ENCODE measurements around the gene DNLZ.

DNA sequence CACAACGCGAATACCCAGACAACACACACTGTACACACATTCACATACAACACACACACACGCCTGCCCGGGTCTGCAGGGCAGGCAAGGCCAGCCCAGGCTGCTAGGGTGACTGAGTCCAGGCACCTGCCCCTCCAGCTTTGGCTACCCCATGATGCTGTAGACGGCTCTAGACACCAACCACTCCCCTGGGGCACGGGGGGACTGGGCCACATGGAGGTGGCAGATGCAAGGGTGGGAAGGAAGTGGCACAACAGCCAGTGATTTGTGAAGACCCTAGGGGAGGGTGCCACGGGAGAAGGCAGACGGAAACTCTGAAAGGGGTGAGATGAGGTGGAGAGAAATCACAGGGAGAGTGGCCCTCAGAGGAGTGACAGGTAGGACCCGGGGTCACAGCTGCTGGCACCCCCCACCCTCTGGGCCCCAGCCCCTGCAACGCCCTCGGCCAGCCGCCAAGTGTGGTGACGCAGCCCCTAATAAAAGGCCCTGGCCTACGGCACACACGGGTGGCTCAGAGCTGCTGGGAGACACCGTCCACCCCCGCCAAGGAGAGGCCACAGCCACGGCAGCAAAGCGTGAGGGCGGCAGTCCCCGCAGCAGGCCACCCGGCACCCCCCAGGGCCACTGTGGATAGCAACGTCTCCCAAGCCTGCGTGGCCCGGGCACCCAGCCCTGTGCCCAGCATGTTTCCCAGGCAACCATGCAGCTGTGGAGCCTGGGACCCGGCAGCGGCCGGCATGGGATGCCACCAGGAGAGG, 53.1 kb downstream of the DNLZ start:
- TF ChIP-seq, protein P1, sequence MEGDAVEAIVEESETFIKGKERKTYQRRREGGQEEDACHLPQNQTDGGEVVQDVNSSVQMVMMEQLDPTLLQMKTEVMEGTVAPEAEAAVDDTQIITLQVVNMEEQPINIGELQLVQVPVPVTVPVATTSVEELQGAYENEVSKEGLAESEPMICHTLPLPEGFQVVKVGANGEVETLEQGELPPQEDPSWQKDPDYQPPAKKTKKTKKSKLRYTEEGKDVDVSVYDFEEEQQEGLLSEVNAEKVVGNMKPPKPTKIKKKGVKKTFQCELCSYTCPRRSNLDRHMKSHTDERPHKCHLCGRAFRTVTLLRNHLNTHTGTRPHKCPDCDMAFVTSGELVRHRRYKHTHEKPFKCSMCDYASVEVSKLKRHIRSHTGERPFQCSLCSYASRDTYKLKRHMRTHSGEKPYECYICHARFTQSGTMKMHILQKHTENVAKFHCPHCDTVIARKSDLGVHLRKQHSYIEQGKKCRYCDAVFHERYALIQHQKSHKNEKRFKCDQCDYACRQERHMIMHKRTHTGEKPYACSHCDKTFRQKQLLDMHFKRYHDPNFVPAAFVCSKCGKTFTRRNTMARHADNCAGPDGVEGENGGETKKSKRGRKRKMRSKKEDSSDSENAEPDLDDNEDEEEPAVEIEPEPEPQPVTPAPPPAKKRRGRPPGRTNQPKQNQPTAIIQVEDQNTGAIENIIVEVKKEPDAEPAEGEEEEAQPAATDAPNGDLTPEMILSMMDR (IDR thresholded peaks at IDR 0.05) = no peak
- no peak for TF ChIP-seq POLR2A (IDR thresholded peaks at IDR 0.05)
